ENCODE data around the gene MYZAP. TPM values are rescaled to one million over a fixed set of nuclear protein-coding genes. Genes with fewer than 3 reads are reported as not detected.

Gene MYZAP
- total and polyA plus RNA-seq, 4 donors: 0.50 to 1.8 (median 0.99) TPM

GRCh38 chr15:57555270-57555669 is 36.4 kb upstream of the MYZAP start:
- no peak overlapping the region for H3K9ac ChIP-seq (ENCODE audit: low read depth in 1 of 2, low read length in 2 of 2)
- 99% methylated on average over 3 of the region's 3 CpGs for WGBS
- no peaks in the 10 kb centered on the region for H3K27me3 ChIP-seq (ENCODE audit: control insufficient read depth in 4 of 4, insufficient read depth in 4 of 4, low read length in 3 of 4)
- no peak overlapping the region for H3K4me3 ChIP-seq (ENCODE audit: low read depth in 1 of 3, low read length in 3 of 3)
- H3K36me3 ChIP-seq (ENCODE audit: control insufficient read depth in 4 of 4, insufficient read depth in 3 of 4, low read depth in 1 of 4, low read length in 3 of 4): peaks cover 0 to 18% (median 7%) of the 10 kb centered on the region in 4 donors
- TF ChIP-seq RXRA (IDR thresholded peaks at IDR 0.05): no peak
- no peak for TF ChIP-seq RAD21 (IDR thresholded peaks at IDR 0.05)
- no peak for TF ChIP-seq YY1 (IDR thresholded peaks at IDR 0.05)
- no peak for TF ChIP-seq SP1 (IDR thresholded peaks at IDR 0.05)
- no peak for TF ChIP-seq CTCF (IDR thresholded peaks at IDR 0.05; ENCODE audit: low read depth, low read length, missing input control)
- TF ChIP-seq JUND (IDR thresholded peaks at IDR 0.05): no peak
- no peak for TF ChIP-seq GABPA (IDR thresholded peaks at IDR 0.05 in 1 of 2, conservative IDR thresholded peaks at IDR 0.05 in 1 of 2)
- TF ChIP-seq, protein P1, sequence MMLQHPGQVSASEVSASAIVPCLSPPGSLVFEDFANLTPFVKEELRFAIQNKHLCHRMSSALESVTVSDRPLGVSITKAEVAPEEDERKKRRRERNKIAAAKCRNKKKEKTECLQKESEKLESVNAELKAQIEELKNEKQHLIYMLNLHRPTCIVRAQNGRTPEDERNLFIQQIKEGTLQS (IDR thresholded peaks at IDR 0.05): no peak
- TF ChIP-seq HNF4G (IDR thresholded peaks at IDR 0.05): no peak
- TF ChIP-seq EGR1 (IDR thresholded peaks at IDR 0.05; ENCODE audit: low read depth in 2 of 2): no peak
- peaks cover 0 to 22% (median 10%) of the 10 kb centered on the region in 4 donors for H3K4me1 ChIP-seq (ENCODE audit: control insufficient read depth in 4 of 4, insufficient read depth in 4 of 4, low read length in 3 of 4)
- no peak for DNase-seq (ENCODE audit: low spot score)
- no peak overlapping the region for H3K27ac ChIP-seq (ENCODE audit: low read depth in 1 of 2, low read length in 2 of 2)
- no peaks in the 10 kb centered on the region for H3K9me3 ChIP-seq (ENCODE audit: control insufficient read depth in 4 of 4, low read length in 3 of 4)

GRCh38 chr15:57556040-57556439 is 35.7 kb upstream of the MYZAP start:
- H3K27me3 ChIP-seq (ENCODE audit: control insufficient read depth in 4 of 4, insufficient read depth in 4 of 4, low read length in 3 of 4): no peaks in the 10 kb centered on the region
- no peak overlapping the region for H3K27ac ChIP-seq (ENCODE audit: low read depth in 1 of 2, low read length in 2 of 2)
- no peak overlapping the region for H3K9ac ChIP-seq (ENCODE audit: low read depth in 1 of 2, low read length in 2 of 2)
- peaks cover 0 to 10% (median 3%) of the 10 kb centered on the region in 4 donors for H3K36me3 ChIP-seq (ENCODE audit: control insufficient read depth in 4 of 4, insufficient read depth in 3 of 4, low read depth in 1 of 4, low read length in 3 of 4)
- TF ChIP-seq GABPA (IDR thresholded peaks at IDR 0.05 in 1 of 2, conservative IDR thresholded peaks at IDR 0.05 in 1 of 2): no peak
- TF ChIP-seq, protein P2, sequence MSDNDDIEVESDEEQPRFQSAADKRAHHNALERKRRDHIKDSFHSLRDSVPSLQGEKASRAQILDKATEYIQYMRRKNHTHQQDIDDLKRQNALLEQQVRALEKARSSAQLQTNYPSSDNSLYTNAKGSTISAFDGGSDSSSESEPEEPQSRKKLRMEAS (IDR thresholded peaks at IDR 0.05): no peak
- no peak for TF ChIP-seq RXRA (IDR thresholded peaks at IDR 0.05)
- no peak for TF ChIP-seq TAF1 (conservative IDR thresholded peaks at IDR 0.05)
- no peak for TF ChIP-seq HNF4G (IDR thresholded peaks at IDR 0.05)
- no peak for TF ChIP-seq ZBTB33 (IDR thresholded peaks at IDR 0.05)
- no peak for TF ChIP-seq FOXA1 (IDR thresholded peaks at IDR 0.05)
- TF ChIP-seq, protein P1 (IDR thresholded peaks at IDR 0.05): no peak
- TF ChIP-seq HNF4A (conservative IDR thresholded peaks at IDR 0.05): no peak
- no peak for TF ChIP-seq JUND (IDR thresholded peaks at IDR 0.05)
- H3K9me3 ChIP-seq (ENCODE audit: control insufficient read depth in 4 of 4, low read length in 3 of 4): no peaks in the 10 kb centered on the region
- H3K4me1 ChIP-seq (ENCODE audit: control insufficient read depth in 4 of 4, insufficient read depth in 4 of 4, low read length in 3 of 4): peaks cover 0 to 30% (median 15%) of the 10 kb centered on the region in 4 donors
- no peak for DNase-seq (ENCODE audit: low spot score)
- WGBS: 95% methylated on average over 9 of the region's 9 CpGs
- no peak overlapping the region for H3K4me3 ChIP-seq (ENCODE audit: low read depth in 1 of 3, low read length in 3 of 3)

All from liver (tissue), 9 donors.